A549 (cell line): ENCODE data around the gene CECR2. TPM values are rescaled to one million over a fixed set of nuclear protein-coding genes. Genes with fewer than 3 reads are reported as not detected.

Experiments
- ATAC-seq, 2 experiments: fragments of 200-7000 bp in 1 of 2; fragments of >200 bp in 1 of 2; cut with Nextera tagmentation in 1 of 2; cut with Tn5 transposase in 1 of 2; 3 replicates each; pipeline versions ENCODE4 v1.8.0 to v1.9.1; 2018 to 2020; ENCODE audit warnings: mild to moderate bottlenecking in 1 of 2, moderate library complexity in 1 of 2
- CTCF ChIA-PET: fragments of 300-600 bp; sonication (Branson Sonifier 250); formaldehyde crosslinking; extraction: SDS; loops from one replicate; lab custom pipeline; 2021; ENCODE audit warnings: antibody characterized with exemption, inconsistent platforms; lab: Yijun Ruan, JAX
- POLR2A ChIA-PET: fragments of 350-600 bp; formaldehyde crosslinking; extraction: SDS; loops from one replicate; lab custom pipeline; 2021; ENCODE audit warnings: antibody characterized with exemption, inconsistent platforms; lab: Yijun Ruan, JAX
- DNase-seq, 2 experiments: peaks; one replicate each; pipeline versions ENCODE4 v3.0.0 to v3.0.0-alpha.2; 2011 to 2016; ENCODE audit warnings: low read depth in 1 of 2, low spot score in 1 of 2
- FAIRE-seq: peaks from 2 replicates; lab custom pipeline; 2011; peaks lifted over from hg19 to GRCh38; lab: Jason Lieb, UNC
- H3K27ac ChIP-seq, 2 experiments: fragments of >200 bp; sonication (Bioruptor Twin); formaldehyde crosslinking; 3 replicates each; pipeline ENCODE4 v1.5.1; 2016 to 2017
- H3K4me1 ChIP-seq: fragments of >200 bp; sonication (Bioruptor Twin); formaldehyde crosslinking; 3 replicates; pipeline ENCODE4 v1.6.1; 2016
- H3K4me2 ChIP-seq: fragments of >200 bp; sonication (Bioruptor Twin); formaldehyde crosslinking; 3 replicates; pipeline ENCODE4 v1.6.1; 2016
- H3K4me3 ChIP-seq: fragments of >200 bp; sonication (Bioruptor Twin); formaldehyde crosslinking; 3 replicates; pipeline ENCODE4 v1.5.1; 2016
- H3K9me3 ChIP-seq: fragments of >200 bp; sonication (Bioruptor Twin); formaldehyde crosslinking; 3 replicates; pipeline ENCODE4 v1.6.1; 2016
- CBX2 ChIP-seq: fragments of 200-600 bp; sonication (generic); IDR thresholded peaks from 2 replicates; pipeline ENCODE4 v1.6.1; 2016; ENCODE audit warnings: low read depth, mild to moderate bottlenecking, borderline replicate concordance
- CTCF ChIP-seq: fragments of >200 bp; sonication (Bioruptor Twin); formaldehyde crosslinking; IDR thresholded peaks from 3 replicates; pipeline ENCODE4 v1.5.1; 2016
- EHF ChIP-seq: fragments of 250-450 bp; sonication (Bioruptor Pico); IDR thresholded peaks from 2 replicates; pipeline ENCODE4 v1.5.0; 2020; ENCODE audit warnings: mild to moderate bottlenecking
- ESRRA ChIP-seq: fragments of 150-350 bp; IDR thresholded peaks from 2 replicates; pipeline ENCODE4 v1.6.1; 2014; ENCODE audit warnings: mild to moderate bottlenecking, low read length, borderline replicate concordance
- FOSL2 ChIP-seq, 2 experiments: fragments of 450-650 bp in 1 of 2; fragments of >200 bp in 1 of 2; sonication (Bioruptor Twin) in 1 of 2; formaldehyde crosslinking; IDR thresholded peaks; 2 replicates each; pipeline versions ENCODE4 v1.5.0 to v1.6.1; 2016 to 2020; ENCODE audit warnings: mild to moderate bottlenecking in 1 of 2, moderate library complexity in 1 of 2
- GATA3 ChIP-seq: IDR thresholded peaks from 2 replicates; pipeline ENCODE4 v1.6.1; 2012; ENCODE audit warnings: borderline replicate concordance
- HDAC2 ChIP-seq: fragments of 200-600 bp; sonication (generic); IDR thresholded peaks from 2 replicates; pipeline ENCODE4 v1.6.1; 2016
- HMGXB4 ChIP-seq: fragments of 250-450 bp; sonication (Bioruptor Pico); IDR thresholded peaks from 2 replicates; pipeline ENCODE4 v1.5.0; 2021; ENCODE audit warnings: mild to moderate bottlenecking, moderate library complexity, borderline replicate concordance
- HOXA7 ChIP-seq: fragments of 250-450 bp; sonication (Bioruptor Pico); IDR thresholded peaks from 2 replicates; pipeline ENCODE4 v1.5.0; 2020; ENCODE audit warnings: mild to moderate bottlenecking, moderate library complexity
- JUNB ChIP-seq: fragments of >200 bp; sonication (Bioruptor Twin); formaldehyde crosslinking; IDR thresholded peaks from 2 replicates; pipeline ENCODE4 v1.6.1; 2016
- MAFK ChIP-seq: fragments of 450-650 bp; IDR thresholded peaks from 2 replicates; pipeline ENCODE4 v1.6.1; 2014; ENCODE audit not compliant: partially characterized antibody
- NFE2L2 ChIP-seq: fragments of 150-350 bp; conservative IDR thresholded peaks from 2 replicates; pipeline ENCODE4 v1.6.1; 2014; ENCODE audit warnings: low read length
- PBX3 ChIP-seq: IDR thresholded peaks from 2 replicates; pipeline ENCODE4 v1.6.1; 2012
- POLR2A ChIP-seq: IDR thresholded peaks from 2 replicates; pipeline ENCODE4 v1.6.1; 2012; ENCODE audit warnings: mild to moderate bottlenecking, low read length
- USF2 ChIP-seq: fragments of 450-650 bp; IDR thresholded peaks from 2 replicates; pipeline ENCODE4 v1.6.1; 2014; ENCODE audit warnings: antibody characterized with exemption
- ZFP36 ChIP-seq: fragments of 450-650 bp; IDR thresholded peaks from 2 replicates; pipeline ENCODE4 v1.6.1; 2014; ENCODE audit warnings: borderline replicate concordance; ENCODE audit not compliant: partially characterized antibody
- ZSCAN20 ChIP-seq: fragments of 250-450 bp; sonication (Bioruptor Pico); IDR thresholded peaks from 2 replicates; pipeline ENCODE4 v1.8.0; 2022; ENCODE audit warnings: mild to moderate bottlenecking, moderate library complexity
- WGBS: methylation state at CpG from one replicate; pipeline ENCODE4 v1.1.6; 2017; ENCODE audit errors: missing lambda C conversion rate; 5-methylcytosine and 5-hydroxymethylcytosine counted together
- polyA plus RNA-seq, 4 experiments: library from polyadenylated mRNA; depleted of rRNA in 3 of 4; stranded (reverse); fragments of >200 nt; fragmentation: RNase III in 1 of 4; extraction: RNeasy Plus Mini Kit Qiagen cat#74134 plus additional on column Dnase treatment in 1 of 4; gene quantifications; 2 replicates in 3 of 4; 3 replicates in 1 of 4; pipeline ENCODE4 v1.2.3, GENCODE V29; 2011 to 2017
- TF ChIP-seq, protein P1 (sequence below): fragments of 150-350 bp; IDR thresholded peaks from 2 replicates; pipeline ENCODE4 v1.6.1; 2014; ENCODE audit warnings: low read depth, mild to moderate bottlenecking, low read length
- TF ChIP-seq, protein P2 (sequence below): fragments of 250-450 bp; sonication (Bioruptor Pico); IDR thresholded peaks from 2 replicates; pipeline ENCODE4 v1.5.0; 2020; ENCODE audit warnings: low read depth, mild to moderate bottlenecking, moderate library complexity

CECR2 gene
- polyA plus RNA-seq, 2 of the 4 experiments (the other 2 are of a cell fraction) = 0.01 to 0.06 TPM

DNA sequence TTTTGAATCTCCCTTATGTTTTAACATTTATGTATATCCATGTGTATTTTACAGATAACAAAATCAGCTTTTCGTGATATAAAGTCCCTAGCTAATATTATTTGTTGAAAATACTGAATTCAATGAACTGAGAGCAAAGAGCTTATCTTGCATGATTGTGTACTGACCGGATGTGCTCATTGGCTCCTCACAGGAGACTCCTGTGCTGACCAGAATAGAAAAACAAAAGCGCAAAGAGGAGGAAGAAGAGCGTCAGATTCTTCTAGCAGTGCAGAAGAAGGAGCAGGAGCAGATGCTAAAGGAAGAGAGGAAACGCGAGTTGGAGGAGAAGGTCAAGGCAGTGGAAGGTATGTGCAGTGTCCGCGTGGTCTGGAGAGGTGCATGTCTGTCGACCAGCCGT is 154.7 kb downstream of the CECR2 start (continued):
- TF ChIP-seq MAFK = no peak

DNA sequence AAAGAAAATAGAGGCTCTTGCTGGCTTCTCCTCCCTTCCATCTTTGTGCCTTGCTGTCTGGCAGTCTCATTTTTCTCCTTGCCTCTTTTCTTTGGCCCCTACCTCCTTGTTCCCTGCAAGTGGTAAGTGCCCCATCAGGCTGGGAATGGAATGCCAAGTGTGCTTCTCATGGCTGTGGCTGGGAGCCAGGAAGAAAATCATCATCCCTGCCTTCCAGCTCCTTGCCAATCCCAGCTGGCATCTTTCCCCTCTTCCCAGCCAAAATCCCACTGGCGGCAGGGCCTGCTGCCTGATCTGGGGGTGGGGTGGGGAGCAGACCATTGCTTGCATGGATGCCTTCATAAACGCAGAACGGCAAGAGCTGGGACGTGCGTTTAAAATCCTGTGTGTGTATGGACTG is 167.0 kb downstream of the CECR2 start:
- TF ChIP-seq, protein P1, sequence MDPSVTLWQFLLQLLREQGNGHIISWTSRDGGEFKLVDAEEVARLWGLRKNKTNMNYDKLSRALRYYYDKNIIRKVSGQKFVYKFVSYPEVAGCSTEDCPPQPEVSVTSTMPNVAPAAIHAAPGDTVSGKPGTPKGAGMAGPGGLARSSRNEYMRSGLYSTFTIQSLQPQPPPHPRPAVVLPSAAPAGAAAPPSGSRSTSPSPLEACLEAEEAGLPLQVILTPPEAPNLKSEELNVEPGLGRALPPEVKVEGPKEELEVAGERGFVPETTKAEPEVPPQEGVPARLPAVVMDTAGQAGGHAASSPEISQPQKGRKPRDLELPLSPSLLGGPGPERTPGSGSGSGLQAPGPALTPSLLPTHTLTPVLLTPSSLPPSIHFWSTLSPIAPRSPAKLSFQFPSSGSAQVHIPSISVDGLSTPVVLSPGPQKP = no peak
- TF ChIP-seq GATA3 = no peak
- no peak for TF ChIP-seq JUNB
- no peak for TF ChIP-seq NFE2L2
- TF ChIP-seq ESRRA = no peak
- no peak for TF ChIP-seq HDAC2
- no peak for TF ChIP-seq FOSL2 (IDR thresholded peaks at IDR 0.05)
- no peak for TF ChIP-seq FOSL2 (CRISPR knock-in tag; IDR thresholded peaks at IDR 0.05)
- no peak for TF ChIP-seq EHF (CRISPR knock-in tag)
- TF ChIP-seq POLR2A = no peak
- TF ChIP-seq ZSCAN20 (CRISPR knock-in tag) = no peak
- ChIA-PET POLR2A (no interaction called here), CTCF (no interaction called here)
- Histone ChIP-seq H3K4me2 (no peak overlapping the region), H3K4me3 (no peak overlapping the region), H3K4me1 (no peaks in the 10 kb centered on the region), H3K9me3 (no peaks in the 10 kb centered on the region), H3K27ac (no peak overlapping the region)
- DNase-seq (no peak), FAIRE-seq (no peak), ATAC-seq (no peak)
- WGBS = 85% methylated on average over 5 of the region's 5 CpGs

GRCh38 chr22:17537155-17537554 is 167.9 kb downstream of the CECR2 start:
- ATAC-seq (no peak), FAIRE-seq (no peak), DNase-seq (no peak)
- WGBS = 71% methylated on average over 2 of the region's 2 CpGs
- Histone ChIP-seq H3K9me3 (no peaks in the 10 kb centered on the region), H3K4me3 (no peak overlapping the region), H3K4me1 (no peaks in the 10 kb centered on the region), H3K27ac (no peak overlapping the region), H3K4me2 (no peak overlapping the region)
- TF ChIP-seq CBX2 (no peak), USF2 (no peak), FOSL2 (IDR thresholded peaks at IDR 0.05) (no peak), FOSL2 (CRISPR knock-in tag; IDR thresholded peaks at IDR 0.05) (no peak), CTCF (no peak), ZFP36 (no peak), HOXA7 (CRISPR knock-in tag) (no peak), GATA3 (no peak), PBX3 (no peak), HMGXB4 (CRISPR knock-in tag) (no peak)
- TF ChIP-seq, protein P2, sequence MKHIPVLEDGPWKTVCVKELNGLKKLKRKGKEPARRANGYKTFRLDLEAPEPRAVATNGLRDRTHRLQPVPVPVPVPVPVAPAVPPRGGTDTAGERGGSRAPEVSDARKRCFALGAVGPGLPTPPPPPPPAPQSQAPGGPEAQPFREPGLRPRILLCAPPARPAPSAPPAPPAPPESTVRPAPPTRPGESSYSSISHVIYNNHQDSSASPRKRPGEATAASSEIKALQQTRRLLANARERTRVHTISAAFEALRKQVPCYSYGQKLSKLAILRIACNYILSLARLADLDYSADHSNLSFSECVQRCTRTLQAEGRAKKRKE (CRISPR knock-in tag) = no peak
- TF ChIP-seq, protein P1 = no peak
- ChIA-PET POLR2A (no interaction called here), CTCF (interaction anchor here (1.1 to 1.4 kb wide), 2 partner anchors 21 to 365 kb away, joined by 4 read pairs; no protein-coding TSS in a partner anchor)
